Measurements from ENCODE around the gene GREB1.

GREB1 gene

GRCh38 chr2:11682590-11682915 lies 148.7 kb downstream of the GREB1 start:
- Histone ChIP-seq H3K9me3 (ENCODE audit: control insufficient read depth, low read length) (no peaks in the 10 kb centered on the region), H3K4me1 (ENCODE audit: control insufficient read depth, insufficient read depth, low read length) (peaks cover 17% of the 10 kb centered on the region), H3K9ac (ENCODE audit: low read length) (no peak overlapping the region), H3K36me3 (ENCODE audit: control insufficient read depth, insufficient read depth, low read length, severe bottlenecking) (no peaks in the 10 kb centered on the region), H3K27me3 (replicated peaks; ENCODE audit: control insufficient read depth, insufficient read depth, low read length) (peaks cover 62% of the 10 kb centered on the region), H3K4me3 (ENCODE audit: low read length) (no peak overlapping the region)
- no peak for DNase-seq (ENCODE audit: low read depth)

- Histone ChIP-seq H3K4me1 (ENCODE audit: control insufficient read depth, insufficient read depth, low read length) (peaks cover 24% of the 10 kb centered on the region), H3K36me3 (ENCODE audit: control insufficient read depth, insufficient read depth, low read length, severe bottlenecking) (no peaks in the 10 kb centered on the region), H3K9me3 (ENCODE audit: control insufficient read depth, low read length) (no peaks in the 10 kb centered on the region), H3K9ac (ENCODE audit: low read length) (no peak overlapping the region), H3K4me3 (ENCODE audit: low read length) (no peak overlapping the region), H3K27me3 (replicated peaks; ENCODE audit: control insufficient read depth, insufficient read depth, low read length) (peaks cover 53% of the 10 kb centered on the region)
- no peak for DNase-seq (ENCODE audit: low read depth)
Measured at GRCh38 chr2:11683476-11683875, 149.6 kb downstream of the GREB1 start.

- H3K9ac ChIP-seq (ENCODE audit: low read length) = no peak overlapping the region
- H3K4me1 ChIP-seq (ENCODE audit: control insufficient read depth, insufficient read depth, low read length) = peaks cover 29% of the 10 kb centered on the region
- H3K36me3 ChIP-seq (ENCODE audit: control insufficient read depth, insufficient read depth, low read length, severe bottlenecking) = no peaks in the 10 kb centered on the region
- H3K9me3 ChIP-seq (ENCODE audit: control insufficient read depth, low read length) = no peaks in the 10 kb centered on the region
- no peak overlapping the region for H3K4me3 ChIP-seq (ENCODE audit: low read length)
- peaks cover 48% of the 10 kb centered on the region for H3K27me3 ChIP-seq (replicated peaks; ENCODE audit: control insufficient read depth, insufficient read depth, low read length)
- no peak for DNase-seq (ENCODE audit: low read depth)
Measured at GRCh38 chr2:11683966-11684365, 150.1 kb downstream of the GREB1 start.

GRCh38 chr2:11684894-11685460 lies 151.1 kb downstream of the GREB1 start:
- H3K9me3 ChIP-seq (ENCODE audit: control insufficient read depth, low read length) = no peaks in the 10 kb centered on the region
- no peaks in the 10 kb centered on the region for H3K36me3 ChIP-seq (ENCODE audit: control insufficient read depth, insufficient read depth, low read length, severe bottlenecking)

GRCh38 chr2:11685906-11686470 lies 152.1 kb downstream of the GREB1 start:
- DNase-seq (ENCODE audit: low read depth) = no peak

More at GRCh38 chr2:11684894-11685460, 151.1 kb downstream of the GREB1 start:
- Histone ChIP-seq H3K9ac (ENCODE audit: low read length) (no peak overlapping the region), H3K4me3 (ENCODE audit: low read length) (no peak overlapping the region), H3K27me3 (replicated peaks; ENCODE audit: control insufficient read depth, insufficient read depth, low read length) (peaks cover 38% of the 10 kb centered on the region), H3K4me1 (ENCODE audit: control insufficient read depth, insufficient read depth, low read length) (peaks cover 31% of the 10 kb centered on the region)
- no peak for DNase-seq (ENCODE audit: low read depth)

GRCh38 chr2:11687736-11688135 lies 153.9 kb downstream of the GREB1 start:
- peaks cover 31% of the 10 kb centered on the region for H3K4me1 ChIP-seq (ENCODE audit: control insufficient read depth, insufficient read depth, low read length)

More at GRCh38 chr2:11685906-11686470, 152.1 kb downstream of the GREB1 start:
- Histone ChIP-seq H3K36me3 (ENCODE audit: control insufficient read depth, insufficient read depth, low read length, severe bottlenecking) (no peaks in the 10 kb centered on the region), H3K9ac (ENCODE audit: low read length) (no peak overlapping the region), H3K4me1 (ENCODE audit: control insufficient read depth, insufficient read depth, low read length) (peaks cover 21% of the 10 kb centered on the region), H3K4me3 (ENCODE audit: low read length) (no peak overlapping the region), H3K27me3 (replicated peaks; ENCODE audit: control insufficient read depth, insufficient read depth, low read length) (peaks cover 35% of the 10 kb centered on the region), H3K9me3 (ENCODE audit: control insufficient read depth, low read length) (no peaks in the 10 kb centered on the region)

GRCh38 chr2:11688222-11689069 lies 154.6 kb downstream of the GREB1 start:
- peak; percentile 93 for DNase-seq (ENCODE audit: low read depth)
- peaks cover 21% of the 10 kb centered on the region for H3K27me3 ChIP-seq (replicated peaks; ENCODE audit: control insufficient read depth, insufficient read depth, low read length)
- H3K9me3 ChIP-seq (ENCODE audit: control insufficient read depth, low read length) = no peaks in the 10 kb centered on the region
- peaks cover 37% of the 10 kb centered on the region for H3K4me1 ChIP-seq (ENCODE audit: control insufficient read depth, insufficient read depth, low read length)
- peak overlapping the region; percentile 83 for H3K9ac ChIP-seq (ENCODE audit: low read length)
- H3K4me3 ChIP-seq (ENCODE audit: low read length) = peak overlapping the region; percentile 70
- H3K36me3 ChIP-seq (ENCODE audit: control insufficient read depth, insufficient read depth, low read length, severe bottlenecking) = no peaks in the 10 kb centered on the region

More at GRCh38 chr2:11687736-11688135, 153.9 kb downstream of the GREB1 start:
- no peaks in the 10 kb centered on the region for H3K9me3 ChIP-seq (ENCODE audit: control insufficient read depth, low read length)
- peak overlapping the region; percentile 83 for H3K9ac ChIP-seq (ENCODE audit: low read length)
- H3K4me3 ChIP-seq (ENCODE audit: low read length) = peak overlapping the region; percentile 70
- H3K36me3 ChIP-seq (ENCODE audit: control insufficient read depth, insufficient read depth, low read length, severe bottlenecking) = no peaks in the 10 kb centered on the region
- no peak for DNase-seq (ENCODE audit: low read depth)
- peaks cover 28% of the 10 kb centered on the region for H3K27me3 ChIP-seq (replicated peaks; ENCODE audit: control insufficient read depth, insufficient read depth, low read length)

- H3K27me3 ChIP-seq (replicated peaks; ENCODE audit: control insufficient read depth, insufficient read depth, low read length) = no peaks in the 10 kb centered on the region
- H3K36me3 ChIP-seq (ENCODE audit: control insufficient read depth, insufficient read depth, low read length, severe bottlenecking) = no peaks in the 10 kb centered on the region
- H3K4me1 ChIP-seq (ENCODE audit: control insufficient read depth, insufficient read depth, low read length) = peaks cover 38% of the 10 kb centered on the region
- DNase-seq (ENCODE audit: low read depth) = no peak
- H3K9me3 ChIP-seq (ENCODE audit: control insufficient read depth, low read length) = no peaks in the 10 kb centered on the region
- no peak overlapping the region for H3K4me3 ChIP-seq (ENCODE audit: low read length)
- H3K9ac ChIP-seq (ENCODE audit: low read length) = no peak overlapping the region
Measured at GRCh38 chr2:11691076-11691660, 157.3 kb downstream of the GREB1 start.

All from adipocyte (in vitro differentiated cells).